OCI-LY1 (cell line): ENCODE data around the gene KIF1C.

Experiments used
- EZH2 ChIP-seq: fragments of 200-600 bp; sonication (generic), shearing (Covaris generic); IDR thresholded peaks from 2 replicates; pipeline ENCODE4 v1.8.0; 2017; ENCODE audit warnings: borderline replicate concordance, mixed run types, mild to moderate bottlenecking, antibody characterized with exemption, low read length, moderate library complexity, mixed read lengths
- TF ChIP-seq, protein P1 (sequence below): fragments of 200-600 bp; sonication (generic), shearing (Covaris generic); IDR thresholded peaks from 2 replicates; pipeline ENCODE4 v1.5.1; 2017; ENCODE audit warnings: mild to moderate bottlenecking, antibody characterized with exemption, low read length, moderate library complexity, mixed read lengths

DNA sequence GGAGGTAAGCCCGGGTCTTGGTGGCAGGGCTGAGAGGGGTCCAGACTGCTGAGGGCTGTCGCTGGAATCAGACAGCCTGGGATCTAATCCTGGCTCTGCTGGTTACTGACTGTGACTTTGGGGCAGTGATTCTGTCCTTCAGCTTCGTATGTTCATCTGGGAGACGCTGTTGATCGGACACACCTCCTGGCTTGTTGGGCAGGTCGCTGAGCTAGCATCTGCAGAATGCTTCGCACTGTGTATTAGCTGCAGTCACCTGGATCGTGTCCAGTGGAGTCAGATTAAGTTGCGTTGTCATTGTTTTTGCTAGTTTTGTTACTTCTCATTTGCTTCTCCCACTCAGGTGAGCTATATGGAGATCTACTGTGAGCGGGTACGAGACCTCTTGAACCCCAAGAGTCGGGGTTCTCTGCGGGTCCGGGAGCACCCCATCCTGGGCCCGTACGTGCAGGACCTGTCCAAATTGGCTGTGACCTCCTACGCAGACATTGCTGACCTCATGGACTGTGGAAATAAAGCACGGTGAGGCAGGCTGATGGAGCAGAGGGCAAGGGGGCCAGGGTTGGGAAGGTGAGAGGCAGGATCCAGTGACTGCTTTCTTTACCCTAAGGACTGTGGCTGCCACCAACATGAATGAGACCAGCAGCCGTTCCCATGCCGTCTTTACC lies 4.5 kb downstream of the KIF1C start:
- TF ChIP-seq, protein P1, sequence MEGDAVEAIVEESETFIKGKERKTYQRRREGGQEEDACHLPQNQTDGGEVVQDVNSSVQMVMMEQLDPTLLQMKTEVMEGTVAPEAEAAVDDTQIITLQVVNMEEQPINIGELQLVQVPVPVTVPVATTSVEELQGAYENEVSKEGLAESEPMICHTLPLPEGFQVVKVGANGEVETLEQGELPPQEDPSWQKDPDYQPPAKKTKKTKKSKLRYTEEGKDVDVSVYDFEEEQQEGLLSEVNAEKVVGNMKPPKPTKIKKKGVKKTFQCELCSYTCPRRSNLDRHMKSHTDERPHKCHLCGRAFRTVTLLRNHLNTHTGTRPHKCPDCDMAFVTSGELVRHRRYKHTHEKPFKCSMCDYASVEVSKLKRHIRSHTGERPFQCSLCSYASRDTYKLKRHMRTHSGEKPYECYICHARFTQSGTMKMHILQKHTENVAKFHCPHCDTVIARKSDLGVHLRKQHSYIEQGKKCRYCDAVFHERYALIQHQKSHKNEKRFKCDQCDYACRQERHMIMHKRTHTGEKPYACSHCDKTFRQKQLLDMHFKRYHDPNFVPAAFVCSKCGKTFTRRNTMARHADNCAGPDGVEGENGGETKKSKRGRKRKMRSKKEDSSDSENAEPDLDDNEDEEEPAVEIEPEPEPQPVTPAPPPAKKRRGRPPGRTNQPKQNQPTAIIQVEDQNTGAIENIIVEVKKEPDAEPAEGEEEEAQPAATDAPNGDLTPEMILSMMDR = no peak
- TF ChIP-seq EZH2 = no peak
